Breast epithelium (tissue), 4 donors: ENCODE measurements around the gene ZFHX2. TPM values are rescaled to one million over a fixed set of nuclear protein-coding genes. Genes with fewer than 3 reads are reported as not detected.
"Not testable (repeated sequence)": the region's sequence is repeated elsewhere in the genome, so short reads cannot be mapped to it uniquely, and the experiment has no call there.

ENCODE experiments used
- DNase-seq, 2 donors: peaks; one replicate each; pipeline ENCODE4 v3.0.0-alpha.2; 2019; ENCODE audit warnings: low spot score in 2 of 2
- H3K27ac ChIP-seq, 2 donors: fragments of 200-600 bp; sonication (generic) in 1 of 2; one replicate each; pipeline ENCODE4 v1.5.1; 2016 to 2019; ENCODE audit warnings: mild to moderate bottlenecking in 1 of 2
- H3K27me3 ChIP-seq, 2 donors: fragments of 200-600 bp; sonication (generic) in 1 of 2; one replicate each; pipeline versions ENCODE4 v1.5.1 to v1.6.0; 2017 to 2019; ENCODE audit warnings: control low read depth in 1 of 2, mild to moderate bottlenecking in 1 of 2
- H3K36me3 ChIP-seq: fragments of 200-600 bp; one replicate; pipeline ENCODE4 v1.5.1; 2019
- H3K4me1 ChIP-seq, 2 donors: fragments of 200-600 bp; sonication (generic); one replicate each; pipeline ENCODE4 v1.5.1; 2016 to 2019; ENCODE audit warnings: control low read depth in 1 of 2
- H3K4me3 ChIP-seq, 3 donors: fragments of 200-600 bp; sonication (generic); 1 replicate in 2 of 3; 2 replicates in 1 of 3; pipeline ENCODE4 v1.5.1; 2016 to 2019; ENCODE audit warnings: mild to moderate bottlenecking in 3 of 3, moderate library complexity in 2 of 3
- H3K9me3 ChIP-seq, 2 donors: fragments of 200-600 bp; sonication (generic) in 1 of 2; one replicate each; pipeline ENCODE4 v1.5.1; 2016 to 2019; ENCODE audit warnings: control low read depth in 1 of 2
- POLR2A ChIP-seq: fragments of 450-650 bp; IDR thresholded peaks from one replicate; pipeline ENCODE4 v1.6.1; 2016; ENCODE audit warnings: antibody characterized with exemption, mild to moderate bottlenecking, moderate library complexity
- POLR2AphosphoS5 ChIP-seq, 3 donors: sonication (generic); formaldehyde crosslinking; IDR thresholded peaks; one replicate each; pipeline ENCODE4 v1.6.1; 2017; ENCODE audit warnings: antibody characterized with exemption in 3 of 3
- intact Hi-C: fragments of 100-400 bp; cut with DNase I; formaldehyde crosslinking; loops from one replicate; pipeline ENCODE4 v1.15.1; 2023; ENCODE audit warnings: low total_unique reads
- total RNA-seq, 3 donors: library from RNA; depleted of rRNA; stranded (reverse); fragments of >200 nt; gene quantifications; one replicate each; pipeline ENCODE4 v1.1.0, GENCODE V29; 2016
- TF ChIP-seq, protein P1 (sequence below), 3 donors: fragments of 450-650 bp; IDR thresholded peaks; one replicate each; pipeline ENCODE4 v1.5.1; 2016 to 2017; ENCODE audit warnings: antibody characterized with exemption in 3 of 3, mild to moderate bottlenecking in 3 of 3, moderate library complexity in 3 of 3

Gene ZFHX2
- total RNA-seq, 3 donors from 2014 or later = 0.48 to 1.2 (median 0.66) TPM

DNA sequence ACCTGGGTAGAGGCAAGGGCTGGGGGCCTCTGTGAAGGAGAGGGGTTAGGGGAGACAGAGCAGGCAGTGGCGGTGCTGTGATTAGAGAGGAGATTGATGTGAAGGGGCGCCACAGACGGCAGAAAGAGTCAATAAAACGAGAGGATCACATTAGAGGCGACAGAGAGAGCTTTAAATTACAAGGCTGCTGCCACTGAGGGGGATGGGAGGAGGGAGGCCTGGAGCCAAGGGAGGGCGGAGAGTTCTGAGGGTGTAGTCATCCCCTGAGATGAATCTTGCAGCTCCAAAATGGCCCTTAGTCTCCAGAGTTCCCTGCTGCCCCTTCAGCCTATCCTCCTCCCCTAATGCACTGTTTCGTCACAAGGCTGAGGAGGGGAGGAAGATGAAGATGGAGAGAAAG lies 12.8 kb downstream of the ZFHX2 start:
- intact Hi-C loops = no loop called here
- H3K27ac ChIP-seq = no peak overlapping the region
- no peaks in the 10 kb centered on the region for H3K36me3 ChIP-seq
- no peaks in the 10 kb centered on the region for H3K27me3 ChIP-seq
- TF ChIP-seq, protein P1, sequence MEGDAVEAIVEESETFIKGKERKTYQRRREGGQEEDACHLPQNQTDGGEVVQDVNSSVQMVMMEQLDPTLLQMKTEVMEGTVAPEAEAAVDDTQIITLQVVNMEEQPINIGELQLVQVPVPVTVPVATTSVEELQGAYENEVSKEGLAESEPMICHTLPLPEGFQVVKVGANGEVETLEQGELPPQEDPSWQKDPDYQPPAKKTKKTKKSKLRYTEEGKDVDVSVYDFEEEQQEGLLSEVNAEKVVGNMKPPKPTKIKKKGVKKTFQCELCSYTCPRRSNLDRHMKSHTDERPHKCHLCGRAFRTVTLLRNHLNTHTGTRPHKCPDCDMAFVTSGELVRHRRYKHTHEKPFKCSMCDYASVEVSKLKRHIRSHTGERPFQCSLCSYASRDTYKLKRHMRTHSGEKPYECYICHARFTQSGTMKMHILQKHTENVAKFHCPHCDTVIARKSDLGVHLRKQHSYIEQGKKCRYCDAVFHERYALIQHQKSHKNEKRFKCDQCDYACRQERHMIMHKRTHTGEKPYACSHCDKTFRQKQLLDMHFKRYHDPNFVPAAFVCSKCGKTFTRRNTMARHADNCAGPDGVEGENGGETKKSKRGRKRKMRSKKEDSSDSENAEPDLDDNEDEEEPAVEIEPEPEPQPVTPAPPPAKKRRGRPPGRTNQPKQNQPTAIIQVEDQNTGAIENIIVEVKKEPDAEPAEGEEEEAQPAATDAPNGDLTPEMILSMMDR (IDR thresholded peaks at IDR 0.05) = no peak
- TF ChIP-seq POLR2A = no peak
- no peak for TF ChIP-seq POLR2AphosphoS5 (IDR thresholded peaks at IDR 0.05)
- H3K4me1 ChIP-seq = no peaks in the 10 kb centered on the region
- H3K4me3 ChIP-seq = no peak overlapping the region
- no peaks in the 10 kb centered on the region for H3K9me3 ChIP-seq
- DNase-seq = no peak

DNA sequence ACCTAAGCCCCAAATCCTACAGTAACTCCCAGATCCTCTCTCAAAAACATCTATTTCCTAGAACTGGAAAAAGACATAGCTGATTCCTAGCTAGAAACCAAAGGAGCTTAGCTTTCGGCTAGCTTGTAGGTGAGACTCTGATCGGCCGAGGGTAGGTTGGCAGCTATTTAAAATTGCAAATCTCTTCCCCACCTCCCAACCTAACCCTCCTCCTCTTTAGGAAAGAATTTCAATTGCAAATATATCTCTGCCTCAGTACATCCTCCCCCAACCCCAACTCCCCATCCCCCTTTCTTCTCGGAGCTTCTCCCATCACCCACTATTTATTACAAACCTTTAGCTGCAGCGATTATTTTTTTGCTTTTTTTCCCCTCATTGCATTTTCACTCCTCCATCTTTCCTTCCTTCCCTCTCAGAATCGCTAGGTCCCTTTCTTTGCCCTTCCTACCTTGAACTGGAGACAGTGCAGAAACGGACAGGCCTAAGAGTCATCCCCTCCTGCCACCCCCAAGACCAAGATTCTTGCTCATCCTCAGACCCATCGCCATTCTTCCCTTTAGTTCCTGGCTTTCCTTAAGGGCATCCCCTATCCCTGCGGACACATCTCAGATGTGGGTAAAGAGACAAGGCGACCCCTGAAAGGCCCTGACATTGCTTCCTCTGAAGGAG lies 13.4 kb downstream of the ZFHX2 start:
- Histone ChIP-seq H3K27me3 (no peaks in the 10 kb centered on the region), H3K4me3 (no peak overlapping the region), H3K9me3 (no peaks in the 10 kb centered on the region), H3K36me3 (no peaks in the 10 kb centered on the region), H3K27ac (no peak overlapping the region), H3K4me1 (no peaks in the 10 kb centered on the region)
- TF ChIP-seq POLR2A (no peak), POLR2AphosphoS5 (IDR thresholded peaks at IDR 0.05) (no peak)
- TF ChIP-seq, protein P1 (IDR thresholded peaks at IDR 0.05) = no peak
- no peak for DNase-seq
- intact Hi-C loops = no loop called here

DNA sequence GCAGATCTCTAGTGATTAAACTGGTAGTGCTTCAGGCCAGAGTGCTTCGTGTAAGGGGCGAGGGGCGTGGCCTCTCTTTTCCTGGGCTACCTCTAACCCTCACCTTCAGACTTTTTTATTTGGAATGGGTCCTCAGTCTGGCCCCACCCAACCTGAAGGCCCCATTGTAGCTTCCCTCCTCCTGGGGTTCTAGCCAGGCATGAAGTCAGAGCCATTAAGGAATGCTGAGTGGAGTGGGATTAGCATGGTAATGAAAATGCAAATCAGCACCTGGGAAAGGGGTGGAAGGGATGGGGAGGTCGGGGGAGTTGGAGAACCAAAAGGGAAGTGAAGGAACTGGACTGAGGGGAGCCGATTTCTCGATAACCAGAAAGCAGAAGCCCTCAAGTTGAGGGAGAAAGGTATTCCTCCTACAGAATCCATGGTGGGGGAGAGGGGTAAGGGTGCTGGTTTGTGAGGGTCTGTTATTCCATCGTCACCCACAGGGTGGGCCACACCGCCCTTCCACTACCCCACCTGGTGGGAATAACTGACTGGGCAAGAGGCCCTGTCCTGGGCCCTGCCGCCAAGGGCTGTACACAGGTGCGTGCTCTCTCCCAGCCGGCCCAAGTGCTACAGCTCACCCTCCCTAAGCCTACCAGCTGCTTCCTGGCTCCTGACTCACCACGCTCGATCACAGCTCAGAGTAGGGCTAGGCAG lies 14.1 kb downstream of the ZFHX2 start:
- intact Hi-C loops = no loop called here
- H3K36me3 ChIP-seq = no peaks in the 10 kb centered on the region
- H3K9me3 ChIP-seq = no peaks in the 10 kb centered on the region
- H3K4me3 ChIP-seq = no peak overlapping the region
- H3K27ac ChIP-seq = no peak overlapping the region
- TF ChIP-seq, protein P1 (IDR thresholded peaks at IDR 0.05) = no peak
- TF ChIP-seq POLR2A = no peak
- TF ChIP-seq POLR2AphosphoS5 (IDR thresholded peaks at IDR 0.05) = no peak
- H3K4me1 ChIP-seq = no peaks in the 10 kb centered on the region
- no peak for DNase-seq
- no peaks in the 10 kb centered on the region for H3K27me3 ChIP-seq

DNA sequence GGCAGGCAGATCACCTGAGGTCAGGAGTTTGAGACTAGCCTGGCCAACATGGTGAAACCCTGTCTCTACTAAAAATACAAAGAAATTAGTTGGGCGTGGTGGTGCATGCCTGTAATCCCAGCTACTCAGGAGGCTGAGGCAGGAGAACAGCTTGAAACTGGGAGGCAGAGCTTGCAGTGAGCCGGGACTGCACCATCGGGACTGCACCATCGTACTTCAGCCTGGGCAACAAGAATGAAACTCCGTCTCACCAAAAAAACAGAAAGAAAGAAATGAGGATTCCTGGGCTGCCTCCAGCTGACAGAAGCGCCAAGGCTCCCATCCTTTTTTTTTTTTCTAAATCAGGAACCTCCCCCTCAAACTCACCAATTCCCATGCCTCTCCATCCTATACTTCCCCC lies 14.7 kb downstream of the ZFHX2 start:
- H3K4me1 ChIP-seq, H3K9me3 ChIP-seq, intact Hi-C loops, DNase-seq, H3K36me3 ChIP-seq, H3K27ac ChIP-seq, H3K27me3 ChIP-seq, H3K4me3 ChIP-seq: not testable (repeated sequence)

DNA sequence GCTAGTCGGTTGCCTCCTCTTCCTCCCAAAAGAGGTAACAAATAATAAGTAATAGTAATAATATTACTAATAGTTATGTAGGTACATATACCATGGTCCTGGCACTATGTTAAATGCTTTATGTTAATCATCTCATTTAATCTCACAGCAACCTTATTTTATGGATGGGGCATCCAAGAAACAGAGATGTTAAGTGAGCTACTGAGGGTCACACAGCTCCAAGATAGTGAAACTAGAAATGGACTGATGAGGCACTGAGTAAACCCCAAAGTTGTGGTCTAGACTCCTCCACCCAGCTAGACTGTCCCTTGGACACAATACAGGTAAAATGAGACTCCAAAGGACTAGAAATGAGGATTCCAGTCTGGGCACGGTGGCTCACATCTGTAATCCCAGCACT lies 15.1 kb downstream of the ZFHX2 start:
- Histone ChIP-seq H3K9me3 (no peaks in the 10 kb centered on the region), H3K27ac (no peak overlapping the region)

More for the DNA sequence above, 15.1 kb downstream of the ZFHX2 start:
- Histone ChIP-seq H3K27me3 (no peaks in the 10 kb centered on the region), H3K36me3 (no peaks in the 10 kb centered on the region), H3K4me1 (no peaks in the 10 kb centered on the region), H3K4me3 (no peak overlapping the region)
- intact Hi-C loops = no loop called here
- no peak for DNase-seq
- TF ChIP-seq POLR2AphosphoS5 (IDR thresholded peaks at IDR 0.05) = no peak
- TF ChIP-seq, protein P1 (IDR thresholded peaks at IDR 0.05) = no peak
- TF ChIP-seq POLR2A = no peak
